CD14-positive monocyte (primary cell): ENCODE data around the gene OPN3. TPM values are rescaled to one million over a fixed set of nuclear protein-coding genes. Genes with fewer than 3 reads are reported as not detected.

Source experiments
- DNase-seq, 3 donors: peaks; one replicate each; pipeline ENCODE4 v3.0.0-alpha.2; 2011 to 2022
- H2AFZ ChIP-seq: 2 replicates; pipeline ENCODE4 v1.6.0; 2012; ENCODE audit warnings: mild to moderate bottlenecking, low read depth, low read length, inconsistent platforms; ENCODE audit not compliant: insufficient read depth, poor library complexity, severe bottlenecking
- H3K27ac ChIP-seq, 2 donors: 1 replicate in 1 of 2; 2 replicates in 1 of 2; pipeline ENCODE4 v1.5.1; 2012 to 2013; ENCODE audit warnings: low read length in 2 of 2, control low read depth in 1 of 2, inconsistent platforms in 1 of 2, low read depth in 1 of 2, mild to moderate bottlenecking in 1 of 2
- H3K27me3 ChIP-seq, 2 donors: one replicate each; pipeline versions ENCODE4 v1.6.0 to v1.6.1; 2011 to 2013; ENCODE audit warnings: low read length in 2 of 2; ENCODE audit not compliant: control insufficient read depth in 2 of 2, insufficient read depth in 2 of 2
- H3K36me3 ChIP-seq, 2 donors: replicated peaks in 1 of 2; 1 replicate in 1 of 2; 2 replicates in 1 of 2; pipeline versions ENCODE4 v1.5.1 to v1.6.1; 2012 to 2013; ENCODE audit warnings: low read length in 2 of 2, control low read depth in 1 of 2, inconsistent platforms in 1 of 2, mild to moderate bottlenecking in 1 of 2; ENCODE audit not compliant: insufficient read depth in 2 of 2, control insufficient read depth in 1 of 2
- H3K4me1 ChIP-seq, 2 donors: 1 replicate in 1 of 2; 2 replicates in 1 of 2; pipeline versions ENCODE4 v1.5.1 to v1.6.1; 2012 to 2013; ENCODE audit warnings: low read length in 2 of 2, control low read depth in 1 of 2, inconsistent platforms in 1 of 2, mild to moderate bottlenecking in 1 of 2, moderate library complexity in 1 of 2; ENCODE audit not compliant: insufficient read depth in 2 of 2, control insufficient read depth in 1 of 2
- H3K4me2 ChIP-seq: replicated peaks from 2 replicates; pipeline ENCODE3; 2012; ENCODE audit warnings: low read length, moderate library complexity, mild to moderate bottlenecking; ENCODE audit not compliant: poor library complexity, severe bottlenecking; ENCODE audit errors: extremely low read depth
- H3K4me3 ChIP-seq, 3 experiments: fragments of 200-600 bp in 1 of 3; sonication (generic) in 1 of 3; replicated peaks in 1 of 3; 1 replicate in 2 of 3; 2 replicates in 1 of 3; pipeline ENCODE4 v1.5.1; 2011 to 2013; ENCODE audit warnings: low read length in 3 of 3, mild to moderate bottlenecking in 3 of 3, control low read depth in 2 of 3, low read depth in 2 of 3, inconsistent platforms in 1 of 3, moderate library complexity in 1 of 3
- H3K79me2 ChIP-seq: 2 replicates; pipeline ENCODE4 v1.6.0; 2012; ENCODE audit warnings: mild to moderate bottlenecking, control low read depth, inconsistent platforms, low read length, moderate library complexity; ENCODE audit not compliant: insufficient read depth
- H3K9ac ChIP-seq: 2 replicates; pipeline ENCODE4 v1.6.0; 2017; ENCODE audit warnings: low read length, mild to moderate bottlenecking; ENCODE audit not compliant: insufficient read depth, poor library complexity, severe bottlenecking
- H3K9me3 ChIP-seq, 2 donors: replicated peaks in 1 of 2; 1 replicate in 1 of 2; 2 replicates in 1 of 2; pipeline versions ENCODE4 v1.5.1 to v1.6.1; 2012 to 2013; ENCODE audit warnings: low read length in 2 of 2, control low read depth in 1 of 2; ENCODE audit not compliant: control insufficient read depth in 1 of 2, insufficient read depth in 1 of 2
- H4K20me1 ChIP-seq: 2 replicates; pipeline ENCODE4 v1.6.0; 2012; ENCODE audit warnings: mild to moderate bottlenecking, low read length, control low read depth, moderate library complexity; ENCODE audit not compliant: insufficient read depth
- H3K27ac Mint-ChIP-seq, 7 donors: one replicate each; pipeline ENCODE4 v1.8.0; 2020; ENCODE audit warnings: mild to moderate bottlenecking in 7 of 7, mixed read lengths in 7 of 7, moderate library complexity in 6 of 7, inconsistent platforms in 2 of 7
- H3K27me3 Mint-ChIP-seq, 3 donors: one replicate each; pipeline ENCODE4 v1.8.0; 2021 to 2022; ENCODE audit warnings: low read depth in 3 of 3, mild to moderate bottlenecking in 3 of 3, mixed read lengths in 3 of 3, moderate library complexity in 3 of 3, inconsistent platforms in 1 of 3
- H3K36me3 Mint-ChIP-seq, 2 donors: one replicate each; pipeline ENCODE4 v1.8.0; 2020; ENCODE audit warnings: mixed read lengths in 2 of 2, inconsistent platforms in 1 of 2, mild to moderate bottlenecking in 1 of 2
- H3K4me1 Mint-ChIP-seq: one replicate; pipeline ENCODE4 v1.8.0; 2020; ENCODE audit warnings: mild to moderate bottlenecking, mixed read lengths
- H3K4me3 Mint-ChIP-seq, 2 donors: one replicate each; pipeline ENCODE4 v1.8.0; 2020; ENCODE audit warnings: mild to moderate bottlenecking in 2 of 2, mixed read lengths in 2 of 2, moderate library complexity in 1 of 2
- H3K9me3 Mint-ChIP-seq, 7 donors: one replicate each; pipeline ENCODE4 v1.8.0; 2020 to 2022; ENCODE audit warnings: mixed read lengths in 7 of 7, mild to moderate bottlenecking in 6 of 7, moderate library complexity in 6 of 7, inconsistent platforms in 2 of 7
- CTCF ChIP-seq: fragments of 200-600 bp; IDR thresholded peaks from one replicate; pipeline ENCODE4 v1.8.0; 2022; ENCODE audit warnings: antibody characterized with exemption, mild to moderate bottlenecking
- WGBS: methylation state at CpG from one replicate; pipeline ENCODE4 v1.1.5; 2013; ENCODE audit warnings: missing lambda C conversion rate; ENCODE audit not compliant: insufficient coverage; 5-methylcytosine and 5-hydroxymethylcytosine counted together
- intact Hi-C, 2 donors: fragments of 100-400 bp; cut with micrococcal nuclease; formaldehyde crosslinking; loops; one replicate each; pipeline versions ENCODE4 v1.15.0 to v1.15.1; 2023
- polyA plus RNA-seq, 3 donors: library from polyadenylated mRNA; depleted of rRNA in 1 of 3; unstranded in 2 of 3; stranded (reverse) in 1 of 3; fragments of 300-500 nt in 2 of 3; fragments of >200 nt in 1 of 3; fragmentation: Illumina TruSeq in 2 of 3; gene quantifications; 1 replicate in 2 of 3; 2 replicates in 1 of 3; pipeline ENCODE4 v1.2.3, GENCODE V29; 2012 to 2021

The OPN3 gene
- polyA plus RNA-seq, 3 donors: 14.5 to 56.1 (median 55.2) TPM

- Histone ChIP-seq H3K4me1 (peaks cover 34 to 49% of the 10 kb centered on the region in 2 donors), H3K4me3 (no peak overlapping the region), H3K27me3 (no peaks in the 10 kb centered on the region), H3K4me2 (peak overlapping the region; percentile 28), H3K9me3 (no peaks in the 10 kb centered on the region), H3K79me2 (peaks cover 86% of the 10 kb centered on the region), H4K20me1 (peaks cover 7% of the 10 kb centered on the region), H3K27ac (no peak overlapping the region), H3K9ac (no peak overlapping the region), H3K36me3 (peaks cover 6 to 40% of the 10 kb centered on the region in 2 donors), H2AFZ (no peak overlapping the region)
- Mint-ChIP-seq H3K4me3 (no peak overlapping the region), H3K4me1 (peaks cover 39% of the 10 kb centered on the region), H3K27ac (no peak overlapping the region), H3K27me3 (no peaks in the 10 kb centered on the region), H3K36me3 (peaks cover 25 to 28% of the 10 kb centered on the region in 2 donors), H3K9me3 (no peaks in the 10 kb centered on the region)
- DNase-seq: no peak
- intact Hi-C loops: loop anchor here in 1 of 2 donors (5.0 to 10.0 kb wide), 2 partner anchors 119 to 209 kb away; partner anchors contain the start of genes EXO1 and FH
- no peak for TF ChIP-seq CTCF
- 100% methylated on average over 1 of the region's 1 CpG for WGBS
Observed at GRCh38 chr1:241636291-241636690, 3.9 kb downstream of the OPN3 start.

GRCh38 chr1:241635556-241636152, 4.5 kb downstream of the OPN3 start:
- Mint-ChIP-seq H3K36me3 (peaks cover 25 to 28% of the 10 kb centered on the region in 2 donors), H3K27me3 (no peaks in the 10 kb centered on the region), H3K4me3 (no peak overlapping the region), H3K4me1 (peaks cover 33% of the 10 kb centered on the region), H3K9me3 (no peaks in the 10 kb centered on the region), H3K27ac (no peak overlapping the region)
- no peak for TF ChIP-seq CTCF
- H3K4me2 ChIP-seq: peak overlapping the region; percentile 28
- peaks cover 7% of the 10 kb centered on the region for H4K20me1 ChIP-seq
- H2AFZ ChIP-seq: no peak overlapping the region
- H3K36me3 ChIP-seq: peaks cover 6 to 40% of the 10 kb centered on the region in 2 donors
- H3K27ac ChIP-seq: peak overlapping the region in 1 of 2 donors; percentile 17
- peak overlapping the region in 1 of 3 experiments; percentile 21 for H3K4me3 ChIP-seq
- H3K79me2 ChIP-seq: peaks cover 86% of the 10 kb centered on the region
- intact Hi-C loops: loop anchor here in 1 of 2 donors (5.0 to 10.0 kb wide), 2 partner anchors 118 to 209 kb away; partner anchors contain the start of genes EXO1 and FH
- no peak for DNase-seq
- peaks cover 28 to 45% of the 10 kb centered on the region in 2 donors for H3K4me1 ChIP-seq
- WGBS: no CpG with 5 or more reads among the region's 4 CpGs
- H3K9me3 ChIP-seq: no peaks in the 10 kb centered on the region
- no peak overlapping the region for H3K9ac ChIP-seq
- H3K27me3 ChIP-seq: no peaks in the 10 kb centered on the region
